ENCODE data around the gene CD101. TPM values are rescaled to one million over a fixed set of nuclear protein-coding genes. Genes with fewer than 3 reads are reported as not detected.

CD101 gene
- polyA plus RNA-seq, 3 donors: 27.2 to 101 (median 54.7) TPM

GRCh38 chr1:116958110-116958509 lies 43.5 kb upstream of the CD101 start:
- Histone ChIP-seq H3K9ac (ENCODE audit: insufficient read depth, low read length, poor library complexity, severe bottlenecking) (no peak overlapping the region), H3K27ac (ENCODE audit: low read depth in 1 of 2, low read length in 2 of 2) (no peak overlapping the region), H3K79me2 (ENCODE audit: insufficient read depth, low read length) (no peaks in the 10 kb centered on the region), H3K4me1 (ENCODE audit: control insufficient read depth in 1 of 2, insufficient read depth in 2 of 2, low read length in 2 of 2) (peaks cover 4% of the 10 kb centered on the region in 2 donors), H3K9me3 (replicated peaks in 1 of 2; ENCODE audit: control insufficient read depth in 1 of 2, insufficient read depth in 1 of 2, low read length in 2 of 2) (no peaks in the 10 kb centered on the region), H3K36me3 (replicated peaks in 1 of 2; ENCODE audit: control insufficient read depth in 1 of 2, insufficient read depth in 2 of 2, low read length in 2 of 2) (no peaks in the 10 kb centered on the region), H2AFZ (ENCODE audit: insufficient read depth, low read depth, low read length, poor library complexity, severe bottlenecking) (no peak overlapping the region), H4K20me1 (ENCODE audit: insufficient read depth, low read length) (no peaks in the 10 kb centered on the region), H3K4me3 (replicated peaks in 1 of 3; ENCODE audit: low read depth in 2 of 3, low read length in 3 of 3) (no peak overlapping the region), H3K27me3 (ENCODE audit: control insufficient read depth in 2 of 2, insufficient read depth in 2 of 2, low read length in 2 of 2) (no peaks in the 10 kb centered on the region), H3K4me2 (replicated peaks; ENCODE audit: extremely low read depth, low read length, poor library complexity, severe bottlenecking) (no peak overlapping the region)
- TF ChIP-seq CTCF (IDR thresholded peaks at IDR 0.05): no peak
- DNase-seq: no peak
- Mint-ChIP-seq H3K9me3 (no peaks in the 10 kb centered on the region), H3K4me3 (no peak overlapping the region), H3K27ac (no peak overlapping the region), H3K4me1 (no peaks in the 10 kb centered on the region), H3K36me3 (no peaks in the 10 kb centered on the region), H3K27me3 (ENCODE audit: low read depth in 3 of 3) (peaks cover 2 to 5% (median 3%) of the 10 kb centered on the region in 3 donors)
- 94% methylated on average over 3 of the region's 4 CpGs for WGBS (ENCODE audit: insufficient coverage)
- intact Hi-C loops (cut with micrococcal nuclease): no loop called here

GRCh38 chr1:116958977-116959376 lies 42.6 kb upstream of the CD101 start:
- H3K9ac ChIP-seq (ENCODE audit: insufficient read depth, low read length, poor library complexity, severe bottlenecking): no peak overlapping the region
- no peak overlapping the region for H3K4me3 ChIP-seq (replicated peaks in 1 of 3; ENCODE audit: low read depth in 2 of 3, low read length in 3 of 3)
- intact Hi-C loops (cut with micrococcal nuclease): no loop called here
- DNase-seq: no peak
- TF ChIP-seq CTCF (IDR thresholded peaks at IDR 0.05): no peak
- no peaks in the 10 kb centered on the region for H3K79me2 ChIP-seq (ENCODE audit: insufficient read depth, low read length)
- Mint-ChIP-seq H3K4me1 (no peaks in the 10 kb centered on the region), H3K27me3 (ENCODE audit: low read depth in 3 of 3) (peaks cover 2 to 5% (median 3%) of the 10 kb centered on the region in 3 donors), H3K9me3 (no peaks in the 10 kb centered on the region), H3K36me3 (no peaks in the 10 kb centered on the region), H3K4me3 (no peak overlapping the region), H3K27ac (no peak overlapping the region)
- H4K20me1 ChIP-seq (ENCODE audit: insufficient read depth, low read length): no peaks in the 10 kb centered on the region
- no peaks in the 10 kb centered on the region for H3K9me3 ChIP-seq (replicated peaks in 1 of 2; ENCODE audit: control insufficient read depth in 1 of 2, insufficient read depth in 1 of 2, low read length in 2 of 2)
- H3K4me1 ChIP-seq (ENCODE audit: control insufficient read depth in 1 of 2, insufficient read depth in 2 of 2, low read length in 2 of 2): peaks cover 7% of the 10 kb centered on the region in 2 donors
- no peak overlapping the region for H2AFZ ChIP-seq (ENCODE audit: insufficient read depth, low read depth, low read length, poor library complexity, severe bottlenecking)
- H3K27ac ChIP-seq (ENCODE audit: low read depth in 1 of 2, low read length in 2 of 2): no peak overlapping the region
- no peak overlapping the region for H3K4me2 ChIP-seq (replicated peaks; ENCODE audit: extremely low read depth, low read length, poor library complexity, severe bottlenecking)
- WGBS (ENCODE audit: insufficient coverage): 67% methylated on average over 1 of the region's 2 CpGs
- H3K27me3 ChIP-seq (ENCODE audit: control insufficient read depth in 2 of 2, insufficient read depth in 2 of 2, low read length in 2 of 2): no peaks in the 10 kb centered on the region
- H3K36me3 ChIP-seq (replicated peaks in 1 of 2; ENCODE audit: control insufficient read depth in 1 of 2, insufficient read depth in 2 of 2, low read length in 2 of 2): no peaks in the 10 kb centered on the region

Measured in CD14-positive monocyte (primary cell).